SH-SY5Y (cell line): ENCODE measurements around the gene KANK4.

ENCODE experiments used
- GATA2 ChIP-seq: IDR thresholded peaks from 2 replicates; pipeline ENCODE4 v1.6.1; 2011; ENCODE audit warnings: mild to moderate bottlenecking, low read depth, low read length
- GATA3 ChIP-seq: IDR thresholded peaks from 2 replicates; pipeline ENCODE4 v1.6.1; 2011; ENCODE audit warnings: low read depth, mild to moderate bottlenecking, low read length, moderate library complexity

DNA sequence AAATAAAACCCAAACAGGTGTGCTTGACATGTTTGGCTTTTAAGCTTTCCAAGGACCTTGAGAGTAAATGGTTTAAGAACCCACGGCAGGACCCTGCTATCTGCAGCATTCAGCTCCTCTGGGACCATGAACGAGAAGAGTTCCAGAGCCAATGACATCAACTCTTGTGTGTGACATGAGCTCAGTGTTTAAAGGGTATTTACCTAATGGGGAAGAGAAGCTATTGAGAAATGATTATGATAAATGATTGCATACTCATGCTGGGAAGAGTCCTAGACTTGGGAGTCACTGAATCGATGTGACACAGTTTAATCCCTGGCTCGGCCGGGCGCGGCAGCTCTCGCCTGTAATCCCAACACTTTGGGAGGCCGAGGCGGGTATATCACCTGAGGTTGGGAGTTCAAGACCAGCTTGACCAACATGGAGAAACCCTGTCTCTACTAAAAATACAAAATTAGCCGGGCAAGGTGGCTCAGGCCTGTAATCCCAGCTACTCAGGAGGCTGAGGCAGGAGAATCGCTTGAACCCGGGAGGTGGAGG is 55.4 kb downstream of the KANK4 start:
- TF ChIP-seq GATA2 (no peak), GATA3 (no peak)
